HG02642 (cell line): ENCODE data around the gene OVOL2.

Experiments used
- ATAC-seq: cut with Tn5 transposase; IDR thresholded peaks from one replicate; pipeline ENCODE4 v1.9.1; 2021; ENCODE audit warnings: mild to moderate bottlenecking; ENCODE audit not compliant: unreplicated experiment, poor library complexity

Gene OVOL2

GRCh38 chr20:18018100-18018499 is 39.6 kb downstream of the OVOL2 start:
- no peak for ATAC-seq

GRCh38 chr20:18016772-18017171 is 40.9 kb downstream of the OVOL2 start:
- no peak for ATAC-seq

GRCh38 chr20:18014411-18014810 is 43.3 kb downstream of the OVOL2 start:
- no peak for ATAC-seq

- no peak for ATAC-seq
Measured at GRCh38 chr20:18012901-18013300, 44.8 kb downstream of the OVOL2 start.

- ATAC-seq: no peak
Measured at GRCh38 chr20:18011951-18012645, 45.6 kb downstream of the OVOL2 start.

GRCh38 chr20:18011482-18011881 is 46.2 kb downstream of the OVOL2 start:
- no peak for ATAC-seq

- ATAC-seq: no peak
Measured at GRCh38 chr20:18009116-18009515, 48.6 kb downstream of the OVOL2 start.

- no peak for ATAC-seq
Measured at GRCh38 chr20:18007534-18008292, 50.0 kb downstream of the OVOL2 start.

- no peak for ATAC-seq
Measured at GRCh38 chr20:18006684-18007083, 51.0 kb downstream of the OVOL2 start.

- no peak for ATAC-seq
Measured at GRCh38 chr20:18005990-18006364, 51.7 kb downstream of the OVOL2 start.

GRCh38 chr20:18005170-18005989 is 52.3 kb downstream of the OVOL2 start:
- ATAC-seq: peak; percentile 91

- no peak for ATAC-seq
Measured at GRCh38 chr20:18004384-18005031, 53.2 kb downstream of the OVOL2 start.

- peak; percentile 43 for ATAC-seq
Measured at GRCh38 chr20:18003897-18004296, 53.8 kb downstream of the OVOL2 start.

GRCh38 chr20:18001131-18001921 is 56.4 kb downstream of the OVOL2 start:
- ATAC-seq: no peak

- ATAC-seq: no peak
Measured at GRCh38 chr20:17999566-17999965, 58.1 kb downstream of the OVOL2 start.

GRCh38 chr20:17998446-17998845 is 59.3 kb downstream of the OVOL2 start:
- ATAC-seq: no peak

- no peak for ATAC-seq
Measured at GRCh38 chr20:17995967-17996819, 61.5 kb downstream of the OVOL2 start.

- ATAC-seq: no peak
Measured at GRCh38 chr20:17993546-17993945, 64.2 kb downstream of the OVOL2 start.
